K562 (cell line): ENCODE data around the gene LVRN. TPM values are rescaled to one million over a fixed set of nuclear protein-coding genes. Genes with fewer than 3 reads are reported as not detected.

ENCODE experiments used
- ATAC-seq: fragments of 200-7000 bp; cut with Tn5 transposase; 3 replicates; pipeline ENCODE4 v1.9.1; 2020; ENCODE audit warnings: moderate library complexity
- BruUV-seq: library from RNA; stranded (reverse); fragments of 400-500 nt; replicated peaks from 2 replicates; lab custom pipeline; 2021; lab: Mats Ljungman, UMichigan
- CTCF ChIA-PET: fragments of 300-600 bp; formaldehyde crosslinking; extraction: SDS; loops from one replicate; lab custom pipeline; 2021; ENCODE audit warnings: low intra/inter-chr PET ratio; lab: Yijun Ruan, JAX
- POLR2A ChIA-PET: fragments of 300-600, 350-650 bp; sonication (Branson Sonifier 250); formaldehyde crosslinking; extraction: SDS; loops from one replicate; lab custom pipeline; 2021; ENCODE audit warnings: antibody characterized with exemption, inconsistent platforms; lab: Yijun Ruan, JAX
- DNase-seq, 4 experiments: peaks; one replicate each; pipeline versions ENCODE4 v3.0.0 to v3.0.0-alpha.2; 2011 to 2018; ENCODE audit warnings: low spot score in 3 of 4, mixed read lengths in 3 of 4; ENCODE audit errors: extremely low read depth in 1 of 4
- FAIRE-seq: peaks from 2 replicates; lab custom pipeline; 2011; peaks lifted over from hg19 to GRCh38; lab: Jason Lieb, UNC
- H2AFZ ChIP-seq: 2 replicates; pipeline ENCODE4 v1.6.0; 2011; ENCODE audit warnings: low read depth, low read length, control low read depth, inconsistent platforms
- H3K27ac ChIP-seq: fragments of 200-600 bp; 3 replicates; pipeline ENCODE4 v1.8.0; 2011; ENCODE audit warnings: low read depth, mild to moderate bottlenecking, control low read depth, inconsistent platforms, low read length, moderate library complexity, mixed read lengths; ENCODE audit errors: extremely low read depth
- H3K27me3 ChIP-seq, 2 experiments: fragments of 300-600 bp in 1 of 2; 2 replicates in 1 of 2; 3 replicates in 1 of 2; pipeline versions ENCODE4 v1.6.0 to v1.8.0; 2011; ENCODE audit warnings: inconsistent platforms in 2 of 2, low read length in 2 of 2, mild to moderate bottlenecking in 1 of 2, mixed read lengths in 1 of 2, moderate library complexity in 1 of 2; ENCODE audit not compliant: control insufficient read depth in 2 of 2, insufficient read depth in 2 of 2
- H3K36me3 ChIP-seq: fragments of 300-600 bp; 3 replicates; pipeline ENCODE4 v1.8.0; 2011; ENCODE audit warnings: mild to moderate bottlenecking, low read length, inconsistent platforms; ENCODE audit not compliant: control insufficient read depth, insufficient read depth
- H3K4me1 ChIP-seq, 2 experiments: fragments of 200-600 bp in 1 of 2; replicated peaks in 1 of 2; 2 replicates in 1 of 2; 3 replicates in 1 of 2; pipeline versions ENCODE4 v1.5.1 to v1.8.0; 2011; ENCODE audit warnings: inconsistent platforms in 2 of 2, low read length in 2 of 2, mild to moderate bottlenecking in 1 of 2, mixed read lengths in 1 of 2, moderate library complexity in 1 of 2; ENCODE audit not compliant: control insufficient read depth in 2 of 2, insufficient read depth in 2 of 2
- H3K4me2 ChIP-seq: 2 replicates; pipeline ENCODE4 v1.6.1; 2011; ENCODE audit warnings: low read length, control low read depth, inconsistent platforms, mixed read lengths; ENCODE audit not compliant: insufficient read depth
- H3K4me3 ChIP-seq: fragments of 200-600 bp; sonication (generic), shearing (Covaris generic); 2 replicates; pipeline ENCODE4 v1.5.1; 2016; ENCODE audit warnings: control low read depth, inconsistent platforms
- H3K79me2 ChIP-seq: fragments of 200-600 bp; 3 replicates; pipeline ENCODE4 v1.8.0; 2011; ENCODE audit warnings: low read length, inconsistent platforms; ENCODE audit not compliant: control insufficient read depth, insufficient read depth
- H3K9ac ChIP-seq, 2 experiments: 2 replicates each; pipeline versions ENCODE4 v1.6.0 to v1.6.1; 2011; ENCODE audit warnings: low read depth in 2 of 2, low read length in 2 of 2, control low read depth in 1 of 2, inconsistent platforms in 1 of 2, mild to moderate bottlenecking in 1 of 2, mixed read lengths in 1 of 2; ENCODE audit not compliant: insufficient read depth in 1 of 2
- H3K9me1 ChIP-seq: one replicate; pipeline ENCODE4 v1.6.0; 2011; ENCODE audit warnings: inconsistent platforms, mild to moderate bottlenecking, low read length, moderate library complexity; ENCODE audit not compliant: control insufficient read depth, insufficient read depth
- H3K9me3 ChIP-seq: replicated peaks from 2 replicates; pipeline ENCODE4 v1.5.1; 2011; ENCODE audit warnings: low read depth, low read length, inconsistent platforms; ENCODE audit not compliant: control insufficient read depth, insufficient read depth
- H4K20me1 ChIP-seq: replicated peaks from 2 replicates; pipeline ENCODE4 v1.6.1; 2011; ENCODE audit warnings: low read length, inconsistent platforms, mixed read lengths; ENCODE audit not compliant: control insufficient read depth, insufficient read depth
- BRF2 ChIP-seq: IDR thresholded peaks from 3 replicates; pipeline ENCODE4 v1.6.1; 2011; ENCODE audit warnings: borderline replicate concordance, mild to moderate bottlenecking; ENCODE audit not compliant: insufficient read length, insufficient read depth
- CREM ChIP-seq: IDR thresholded peaks from 2 replicates; pipeline ENCODE4 v1.6.1; 2014; ENCODE audit warnings: antibody characterized with exemption, low read depth
- ETS1 ChIP-seq: conservative IDR thresholded peaks from 2 replicates; pipeline ENCODE4 v1.6.1; 2011; ENCODE audit warnings: low read depth, mild to moderate bottlenecking, low read length; ENCODE audit not compliant: control insufficient read depth
- MECOM ChIP-seq: fragments of 250-450 bp; sonication (Bioruptor Pico); IDR thresholded peaks from 2 replicates; pipeline ENCODE4 v1.8.0; 2022; ENCODE audit warnings: inconsistent platforms
- PHTF2 ChIP-seq: fragments of 250-450 bp; sonication (Bioruptor Pico); IDR thresholded peaks from 2 replicates; pipeline ENCODE4 v1.5.0; 2021; ENCODE audit warnings: mild to moderate bottlenecking
- SNIP1 ChIP-seq: fragments of 450-650 bp; IDR thresholded peaks from 2 replicates; pipeline ENCODE4 v1.7.1; 2017; ENCODE audit warnings: low read depth, mild to moderate bottlenecking
- ZFP91 ChIP-seq: sonication (generic); formaldehyde crosslinking; IDR thresholded peaks from 2 replicates; pipeline ENCODE4 v1.8.0; 2022; ENCODE audit warnings: mild to moderate bottlenecking, missing genetic modification reagents
- ZFX ChIP-seq: sonication (generic); formaldehyde crosslinking; IDR thresholded peaks from 2 replicates; pipeline ENCODE4 v1.8.0; 2022; ENCODE audit warnings: mild to moderate bottlenecking, missing genetic modification reagents, moderate library complexity
- ZNF143 ChIP-seq: sonication (generic); formaldehyde crosslinking; IDR thresholded peaks from 2 replicates; pipeline ENCODE4 v1.9.0; 2022; ENCODE audit warnings: mild to moderate bottlenecking, missing genetic modification reagents
- ZNF165 ChIP-seq: fragments of 250-450 bp; sonication (Bioruptor Pico); IDR thresholded peaks from 2 replicates; pipeline ENCODE4 v1.4.0; 2020; ENCODE audit warnings: borderline replicate concordance
- ZNF347 ChIP-seq: fragments of 450-650 bp; formaldehyde crosslinking; IDR thresholded peaks from 2 replicates; pipeline ENCODE4 v1.4.0; 2020; ENCODE audit warnings: low read depth, mild to moderate bottlenecking, moderate library complexity
- ZNF384 ChIP-seq: IDR thresholded peaks from 2 replicates; pipeline ENCODE4 v1.6.1; 2012; ENCODE audit warnings: low read depth, low read length, improper control_type of control experiment
- ZNF586 ChIP-seq: fragments of 450-650 bp; formaldehyde crosslinking; conservative IDR thresholded peaks from 2 replicates; pipeline ENCODE4 v1.4.0; 2020; ENCODE audit warnings: mild to moderate bottlenecking, moderate library complexity
- ZNF764 ChIP-seq: fragments of 250-450 bp; sonication (Bioruptor Pico); IDR thresholded peaks from 2 replicates; pipeline ENCODE4 v1.4.0; 2020; ENCODE audit warnings: low read depth, mild to moderate bottlenecking, moderate library complexity
- WGBS: fragments of 100-300 bp; shearing (Covaris generic); methylation state at CpG from one replicate; pipeline ENCODE4 v1.1.6; 2016; ENCODE audit warnings: low coverage, mixed read lengths; ENCODE audit not compliant: insufficient coverage; ENCODE audit errors: missing lambda C conversion rate; 5-methylcytosine and 5-hydroxymethylcytosine counted together
- in situ Hi-C: fragments of 300-500 bp; cut with MboI; formaldehyde crosslinking; loops from 4 replicates; pipeline ENCODE4 v1.15.0; 2018; ENCODE audit warnings: inconsistent platforms, mixed read lengths
- intact Hi-C: fragments of 100-400 bp; cut with micrococcal nuclease; formaldehyde crosslinking; loops from 2 replicates; pipeline ENCODE4 v1.14.2; 2022
- polyA plus RNA-seq, 8 experiments: library from polyadenylated mRNA; depleted of rRNA in 4 of 8; stranded (reverse) in 5 of 8; unstranded in 3 of 8; fragments of >200 nt; fragmentation: Nextera tagmentation in 2 of 8; fragmentation: Illumina TruSeq in 1 of 8; extraction: Ambion mirVana in 2 of 8; extraction: Trizol in 1 of 8; gene quantifications; 2 replicates each; pipeline versions ENCODE4 v1.2.1 to v1.2.3, GENCODE V29; 2011 to 2014; ENCODE audit warnings: inconsistent platforms in 1 of 8, missing spikeins in 1 of 8
- total RNA-seq, 7 experiments: library from RNA; depleted of rRNA in 6 of 7; stranded (reverse); fragments of >200 nt in 6 of 7; fragmentation: Illumina TruSeq in 2 of 7; extraction: Trizol in 2 of 7; gene quantifications; 2 replicates each; pipeline versions ENCODE4 v1.2.1 to v1.2.3, GENCODE V29; 2011 to 2021; ENCODE audit warnings: low replicate concordance in 1 of 7
- TF ChIP-seq, protein P1 (sequence below): fragments of 250-450 bp; sonication (Bioruptor Pico); IDR thresholded peaks from 2 replicates; pipeline ENCODE4 v1.8.0; 2022; ENCODE audit warnings: inconsistent platforms, mild to moderate bottlenecking, moderate library complexity, borderline replicate concordance

Gene LVRN
- total and polyA plus RNA-seq, 9 of the 15 experiments (the other 6 are each of a cell fraction or from before 2014, with no cell fraction given): 2.6 to 5.3 (median 4.1) TPM

DNA sequence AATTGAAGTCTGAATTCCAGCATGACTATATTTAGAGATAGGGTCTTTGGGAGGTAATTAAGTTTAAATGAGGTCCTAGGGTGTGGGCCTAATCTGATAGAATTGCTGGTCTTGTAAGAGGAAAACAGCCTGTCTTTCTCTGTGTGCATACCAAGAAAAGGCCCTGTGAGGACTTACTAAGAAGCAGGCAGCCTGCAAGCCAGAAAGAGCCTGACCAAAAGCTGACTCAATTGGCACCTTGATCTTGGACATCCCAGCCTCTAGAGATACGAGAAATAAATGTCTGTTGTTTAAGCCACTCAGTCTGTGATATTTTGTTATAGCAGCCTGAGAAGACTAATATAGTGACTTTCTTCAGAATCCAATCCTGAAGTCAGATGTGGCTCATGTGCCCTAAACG is 84.5 kb downstream of the LVRN start:
- in situ Hi-C loops (no loop called here), intact Hi-C loops (no loop called here)
- Histone ChIP-seq H2AFZ (no peak overlapping the region), H3K4me3 (no peak overlapping the region), H3K27me3 (peaks cover 0 to 11% of the 10 kb centered on the region in 2 experiments; a peak in 2 of 5 replicates), H3K4me2 (no peak overlapping the region), H3K9me1 (no peaks in the 10 kb centered on the region), H3K36me3 (no peaks in the 10 kb centered on the region), H3K27ac (no peak overlapping the region), H3K79me2 (no peaks in the 10 kb centered on the region), H3K9ac (no peak overlapping the region), H4K20me1 (no peaks in the 10 kb centered on the region), H3K4me1 (no peaks in the 10 kb centered on the region), H3K9me3 (no peaks in the 10 kb centered on the region)
- CTCF ChIA-PET: no interaction called here
- TF ChIP-seq ZNF586: no peak
- TF ChIP-seq ZNF347: no peak
- no peak for TF ChIP-seq ZFP91
- no peak for TF ChIP-seq BRF2
- no peak for TF ChIP-seq PHTF2
- no peak for TF ChIP-seq ZFX (CRISPR knock-in tag)
- no peak for TF ChIP-seq MECOM (CRISPR knock-in tag)
- no peak for TF ChIP-seq ETS1
- no peak for TF ChIP-seq ZNF764 (CRISPR knock-in tag)
- TF ChIP-seq, protein P1, sequence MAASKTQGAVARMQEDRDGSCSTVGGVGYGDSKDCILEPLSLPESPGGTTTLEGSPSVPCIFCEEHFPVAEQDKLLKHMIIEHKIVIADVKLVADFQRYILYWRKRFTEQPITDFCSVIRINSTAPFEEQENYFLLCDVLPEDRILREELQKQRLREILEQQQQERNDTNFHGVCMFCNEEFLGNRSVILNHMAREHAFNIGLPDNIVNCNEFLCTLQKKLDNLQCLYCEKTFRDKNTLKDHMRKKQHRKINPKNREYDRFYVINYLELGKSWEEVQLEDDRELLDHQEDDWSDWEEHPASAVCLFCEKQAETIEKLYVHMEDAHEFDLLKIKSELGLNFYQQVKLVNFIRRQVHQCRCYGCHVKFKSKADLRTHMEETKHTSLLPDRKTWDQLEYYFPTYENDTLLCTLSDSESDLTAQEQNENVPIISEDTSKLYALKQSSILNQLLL (CRISPR knock-in tag): no peak
- no peak for TF ChIP-seq SNIP1
- no peak for TF ChIP-seq ZNF143 (CRISPR knock-in tag)
- no peak for TF ChIP-seq ZNF384
- TF ChIP-seq CREM: no peak
- no peak for TF ChIP-seq ZNF165 (CRISPR knock-in tag)
- FAIRE-seq (no peak), DNase-seq (no peak), ATAC-seq (no peak)
- WGBS: 0% methylated on average over 2 of the region's 2 CpGs
- BruUV-seq: no TSS peak
- POLR2A ChIA-PET: no interaction called here
